GM19452 (cell line): ENCODE data around the gene THSD7A.

ENCODE experiments used
- ATAC-seq: cut with Tn5 transposase; IDR thresholded peaks from one replicate; pipeline ENCODE4 v1.9.1; 2021; ENCODE audit not compliant: unreplicated experiment

The THSD7A gene

DNA sequence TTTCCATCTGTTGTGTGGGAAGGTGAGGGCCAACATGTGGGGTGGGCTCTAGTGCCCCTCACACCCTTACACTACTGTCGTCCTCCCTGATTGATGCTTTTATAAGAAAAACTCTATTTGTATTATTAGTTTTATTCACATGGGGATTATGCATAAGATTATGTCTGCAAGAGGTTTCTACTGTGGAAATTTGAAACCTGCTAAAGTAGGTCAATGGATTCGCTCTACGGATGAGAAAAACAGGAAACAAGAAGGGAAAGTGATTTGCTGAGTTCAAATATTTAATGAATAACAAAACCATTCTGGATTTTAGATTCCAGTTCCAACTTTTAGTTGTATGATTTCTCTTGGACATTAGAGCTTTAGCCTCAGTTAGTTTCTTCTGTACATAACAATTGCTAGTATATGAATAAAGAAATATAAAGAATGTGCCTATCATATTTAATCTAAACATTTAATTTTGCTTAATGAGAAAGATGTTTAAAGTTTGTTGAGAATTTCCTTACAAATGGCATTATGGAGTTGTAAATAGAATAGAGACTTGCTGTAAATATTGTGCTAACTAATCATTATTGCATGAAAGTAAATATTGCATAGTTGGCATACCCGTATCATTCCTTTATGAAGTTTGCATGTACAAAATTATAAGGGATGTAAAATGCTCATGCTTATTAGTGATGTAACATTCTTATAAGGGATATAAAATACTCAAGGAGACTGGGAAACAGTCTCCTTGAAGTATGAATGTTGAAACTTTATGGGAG lies 193.8 kb downstream of the THSD7A start:
- ATAC-seq = no peak

DNA sequence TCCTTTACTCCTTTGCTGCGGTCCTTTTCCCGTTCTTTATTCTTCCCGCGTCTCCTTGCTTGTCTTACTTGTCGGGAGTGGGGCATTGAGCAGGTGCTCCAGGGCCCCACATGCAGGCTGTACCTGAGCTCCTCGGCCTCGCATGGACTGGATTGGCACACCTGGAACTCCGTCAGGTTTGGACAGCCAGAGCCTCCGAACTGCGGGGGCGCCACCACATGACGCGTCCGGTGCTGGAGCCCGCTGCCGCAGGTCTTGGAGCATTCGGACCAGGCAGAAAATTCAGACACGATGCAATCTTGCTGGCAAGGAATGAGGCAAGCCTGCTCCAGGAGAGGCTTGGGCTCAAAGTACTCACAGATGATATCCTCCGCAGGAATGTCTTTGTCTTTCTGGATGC lies 195.7 kb downstream of the THSD7A start:
- no peak for ATAC-seq

DNA sequence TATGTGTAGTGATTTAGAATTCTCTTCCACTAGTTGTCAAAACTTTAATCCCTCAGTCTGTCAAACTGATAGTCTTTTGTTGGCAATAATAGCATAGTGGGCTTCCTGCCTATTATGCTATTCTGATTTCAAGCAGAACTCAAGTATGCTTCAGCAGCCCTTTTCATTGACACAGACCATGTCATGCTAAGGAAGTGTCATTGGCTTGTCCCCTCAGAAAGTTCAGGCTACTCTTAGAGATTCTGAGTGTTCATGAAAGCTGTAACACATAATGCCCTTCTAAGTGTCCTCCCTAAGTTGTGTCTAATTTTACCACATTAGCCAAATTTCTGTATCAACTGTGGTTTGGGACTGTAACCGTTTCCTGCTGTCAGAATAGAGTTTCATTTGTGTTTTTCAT lies 198.7 kb downstream of the THSD7A start:
- no peak for ATAC-seq

DNA sequence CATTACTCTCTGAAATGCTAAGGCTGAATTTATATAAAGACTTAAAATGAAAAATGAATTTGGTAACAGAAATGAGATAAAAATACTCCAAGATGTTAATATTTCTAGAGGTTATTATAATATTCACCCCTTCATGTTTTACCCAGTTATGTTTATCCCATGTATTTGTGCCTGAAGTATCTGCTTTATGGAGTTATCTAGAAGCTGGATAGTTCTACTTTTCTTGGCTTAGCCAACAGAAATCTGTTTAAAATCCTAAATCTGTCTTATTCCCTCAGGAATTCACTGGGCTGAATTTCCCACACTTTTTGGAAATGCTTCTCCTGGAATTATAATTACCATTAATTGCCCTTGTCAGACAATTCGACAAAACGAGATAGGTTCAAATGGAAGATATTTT lies 201.6 kb downstream of the THSD7A start:
- ATAC-seq = no peak

DNA sequence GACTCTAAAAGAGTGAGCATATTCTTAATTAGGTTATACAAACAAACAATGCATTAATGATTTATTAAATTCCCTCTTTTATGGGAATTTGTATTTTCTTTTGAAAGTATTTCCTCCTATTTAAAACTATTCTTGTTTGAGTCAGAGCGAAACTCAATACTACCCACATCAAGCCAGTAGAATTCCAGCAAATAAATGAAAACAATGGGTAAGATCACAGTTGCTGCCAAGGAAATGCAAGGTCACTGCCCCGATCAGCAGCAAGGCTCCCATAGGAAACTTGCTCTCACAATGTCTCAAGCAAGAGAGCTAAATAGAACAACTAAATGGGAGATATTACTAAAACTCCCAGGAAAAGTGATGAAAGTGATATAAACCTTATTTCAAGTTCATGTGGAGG lies 206.3 kb downstream of the THSD7A start:
- ATAC-seq = no peak

DNA sequence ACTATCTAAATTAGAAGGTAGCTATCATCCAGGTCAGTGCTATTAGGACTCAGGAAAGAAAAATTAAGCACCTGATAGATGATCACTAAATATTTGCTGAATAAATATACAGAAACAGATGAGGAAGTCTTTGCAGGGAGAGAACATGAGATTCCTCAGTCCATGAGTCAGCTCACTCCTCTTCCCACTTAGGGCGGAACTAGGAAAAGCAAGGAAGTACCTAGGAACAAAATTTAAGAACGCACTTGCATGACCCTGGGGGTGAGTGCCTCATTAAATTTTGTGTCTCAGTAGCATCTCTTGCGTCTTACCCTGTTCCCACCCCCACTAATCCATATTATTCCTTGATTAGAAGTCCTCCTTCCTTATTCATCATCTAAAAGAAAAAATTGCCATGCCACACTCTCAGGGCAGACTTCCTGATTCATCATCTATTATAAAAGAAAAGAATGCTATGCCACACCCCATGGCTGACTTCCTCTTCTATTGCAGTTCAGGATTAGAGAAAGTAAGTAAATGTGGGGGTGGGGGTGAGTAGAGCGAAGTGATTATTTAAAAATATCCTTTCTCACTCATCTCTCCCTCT lies 208.8 kb downstream of the THSD7A start:
- ATAC-seq = no peak

DNA sequence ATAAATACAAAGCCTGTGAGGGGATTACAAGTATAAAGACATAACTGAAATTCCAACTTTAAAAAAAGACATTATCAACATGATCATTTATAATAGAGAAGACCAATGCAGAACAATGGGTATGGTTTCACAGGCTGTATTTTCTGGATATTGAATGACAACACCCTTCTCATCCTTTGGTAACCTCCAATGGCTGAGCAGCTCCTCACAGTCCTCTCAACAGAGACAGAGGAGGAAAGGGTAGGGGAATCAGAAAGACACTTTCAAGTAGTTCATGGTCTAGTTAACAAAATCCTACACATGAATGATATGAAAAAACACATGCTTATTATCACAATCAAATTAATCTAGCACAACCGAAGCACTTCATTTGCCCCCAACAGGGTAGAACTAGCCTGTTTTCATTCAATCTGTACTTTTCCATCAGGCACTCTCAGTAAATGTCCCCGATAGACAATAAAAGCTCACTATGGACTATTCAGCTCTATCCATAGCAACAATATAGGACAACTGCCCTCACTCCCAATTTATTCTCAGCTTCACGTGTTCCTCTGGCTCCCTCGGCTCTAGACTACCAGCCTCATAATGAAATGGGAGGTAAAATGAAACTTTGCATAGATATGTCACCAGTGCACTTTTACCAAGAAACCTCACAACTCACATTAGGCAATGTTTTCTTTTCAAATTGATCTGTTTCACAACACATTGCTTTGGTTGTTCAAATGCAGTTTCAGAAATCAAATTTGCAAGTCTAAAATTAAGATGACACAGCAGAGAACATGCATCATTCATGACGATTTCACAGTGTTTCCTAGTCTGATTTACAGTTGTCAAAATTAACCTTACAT lies 211.4 kb downstream of the THSD7A start:
- no peak for ATAC-seq

DNA sequence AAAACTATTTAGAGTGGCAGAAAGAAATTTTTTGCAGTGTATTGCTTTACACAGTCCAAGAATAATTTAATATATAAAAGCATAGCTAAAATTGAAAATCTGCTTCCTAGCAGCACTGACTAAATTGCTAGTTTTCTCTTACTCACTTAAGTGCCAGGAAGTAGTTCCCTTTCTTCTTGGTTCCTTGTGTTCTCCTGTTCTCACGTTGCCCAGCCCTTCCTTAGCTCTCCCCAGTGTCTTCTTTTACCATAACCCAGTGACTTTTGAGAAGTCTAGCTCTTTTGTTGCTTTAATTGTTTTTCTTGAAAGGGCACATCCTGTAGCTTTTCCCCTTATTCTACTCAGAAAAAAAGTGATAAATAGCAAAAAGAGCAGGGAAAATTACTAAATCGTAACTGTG lies 215.5 kb downstream of the THSD7A start:
- ATAC-seq = no peak

DNA sequence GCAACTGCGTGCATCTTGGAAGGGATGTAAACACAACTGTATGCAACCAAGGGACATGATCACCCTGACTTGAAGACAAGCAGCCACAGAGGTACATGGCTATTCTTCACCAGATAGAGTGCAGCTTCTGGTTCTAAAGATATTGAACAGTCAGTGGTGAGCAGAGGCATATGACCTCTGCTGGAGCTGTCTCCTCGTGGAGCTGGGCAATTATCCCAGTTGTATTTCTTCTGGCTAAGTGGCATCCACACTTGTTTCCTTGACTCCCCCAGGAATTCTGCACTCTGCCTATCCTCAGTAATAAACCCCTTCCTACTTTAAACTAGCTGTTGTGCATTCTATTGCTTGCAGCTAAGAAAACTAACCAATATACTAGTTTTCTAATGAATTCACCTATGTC lies 216.8 kb downstream of the THSD7A start:
- no peak for ATAC-seq

DNA sequence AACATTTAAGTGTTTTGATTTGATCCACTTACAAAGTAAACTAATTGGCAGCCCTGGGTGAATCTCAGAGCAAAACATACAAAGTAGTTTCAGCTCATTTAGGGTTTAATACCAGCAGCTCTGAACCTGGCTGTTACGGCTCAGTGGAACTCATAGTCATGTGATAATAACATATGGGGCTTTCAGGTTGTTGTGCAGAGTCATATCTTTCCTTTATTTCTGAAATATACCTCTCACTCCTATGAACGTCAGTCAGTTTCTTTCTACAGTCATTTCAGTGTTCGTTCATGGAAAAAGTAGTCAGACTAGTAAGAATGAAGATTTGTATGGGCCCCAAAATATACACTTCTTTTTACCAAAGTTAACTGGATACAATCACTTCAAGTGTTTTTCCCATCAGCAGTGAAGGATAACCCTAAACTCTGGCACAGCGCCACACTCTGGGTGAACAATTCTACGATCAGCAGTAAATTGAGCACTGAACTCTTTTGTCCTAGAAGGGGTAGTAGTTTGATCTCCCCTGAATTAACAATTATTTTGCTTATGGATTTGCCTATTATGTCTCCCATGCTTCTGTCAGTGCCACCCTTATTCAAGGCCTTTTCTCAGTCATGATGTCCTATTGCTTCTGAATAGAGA lies 218.6 kb downstream of the THSD7A start:
- ATAC-seq = peak; percentile 79

DNA sequence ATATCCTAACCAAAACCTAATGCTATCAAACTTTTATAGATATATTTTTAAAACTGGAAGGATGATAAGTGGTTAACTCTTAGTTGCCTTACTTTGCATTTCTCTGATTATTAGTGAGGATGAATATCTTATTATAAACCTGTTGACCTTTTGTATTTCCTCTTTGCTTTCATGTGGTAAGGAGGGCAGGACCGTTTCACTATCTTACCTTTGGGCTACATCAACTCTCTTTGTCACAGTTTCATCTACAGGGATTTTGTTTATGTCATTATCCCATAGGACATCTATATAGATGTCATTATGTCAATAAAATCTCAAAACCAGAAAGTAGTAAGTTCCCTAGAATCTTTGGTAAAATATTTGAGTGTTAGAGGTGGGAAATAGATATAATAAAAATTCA lies 219.3 kb downstream of the THSD7A start:
- ATAC-seq = no peak

DNA sequence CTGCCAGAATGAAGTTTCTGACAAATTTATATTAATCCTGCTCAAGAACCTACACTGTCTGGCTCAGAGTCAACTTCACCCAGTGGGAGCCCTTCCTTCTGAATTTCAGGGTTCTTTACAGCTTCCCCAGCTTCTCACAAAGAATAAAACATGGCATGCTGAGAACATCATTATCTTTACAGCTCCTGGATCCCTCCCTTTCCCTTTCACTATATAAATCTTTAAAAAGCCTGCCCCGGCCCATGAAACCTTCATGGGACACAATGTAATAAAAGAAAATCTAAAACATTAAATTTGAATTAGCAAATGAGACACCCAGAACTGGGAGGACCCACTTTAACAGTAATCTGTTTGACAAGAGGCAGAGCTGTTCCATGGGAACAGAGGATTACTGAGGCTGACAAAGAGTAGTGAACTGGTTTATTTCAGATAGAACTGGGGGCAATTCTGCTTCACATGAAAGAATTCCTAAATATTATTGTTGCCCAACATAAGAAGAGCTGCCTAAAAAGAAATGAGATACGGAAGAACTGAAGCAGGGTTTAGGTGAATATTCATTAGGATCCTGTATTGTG lies 222.8 kb downstream of the THSD7A start:
- no peak for ATAC-seq

DNA sequence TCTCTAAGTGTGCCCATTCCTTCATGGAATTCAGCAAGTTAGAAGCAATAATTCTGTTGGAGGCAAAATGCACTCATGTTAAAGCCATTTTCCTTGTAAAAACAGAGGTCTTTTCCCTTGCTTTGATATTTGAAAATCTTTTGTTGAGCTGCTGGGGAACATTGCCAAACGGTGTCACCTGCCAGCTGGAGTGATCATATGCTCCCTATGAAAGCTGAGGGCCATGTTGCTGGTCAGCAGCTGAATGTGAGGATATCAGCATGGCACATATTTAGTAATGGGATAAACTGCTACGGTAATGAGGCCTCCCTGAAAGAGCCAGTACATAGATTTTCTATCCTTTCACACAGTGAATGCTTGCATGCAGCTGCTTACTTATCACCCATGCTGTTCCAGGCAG lies 224.3 kb downstream of the THSD7A start:
- no peak for ATAC-seq

DNA sequence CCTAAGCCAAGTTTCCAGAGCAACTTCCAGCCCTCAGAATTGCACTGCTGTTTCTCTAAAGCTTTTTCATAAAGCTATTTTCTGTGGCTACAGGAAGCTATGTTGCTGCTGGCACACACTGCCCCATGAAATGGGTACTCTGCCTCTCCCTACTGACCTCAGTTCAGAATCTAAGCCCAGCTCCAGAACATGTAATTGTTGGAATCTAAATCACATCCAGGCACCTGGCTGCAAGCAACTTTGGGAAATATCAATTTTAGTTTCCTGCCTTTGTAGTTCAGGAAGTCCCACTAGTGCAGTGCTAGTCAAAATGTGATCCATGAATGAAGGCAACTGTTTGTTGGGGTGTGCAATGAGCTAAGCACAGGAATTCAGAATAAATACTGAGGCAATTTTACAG lies 226.2 kb downstream of the THSD7A start:
- no peak for ATAC-seq

DNA sequence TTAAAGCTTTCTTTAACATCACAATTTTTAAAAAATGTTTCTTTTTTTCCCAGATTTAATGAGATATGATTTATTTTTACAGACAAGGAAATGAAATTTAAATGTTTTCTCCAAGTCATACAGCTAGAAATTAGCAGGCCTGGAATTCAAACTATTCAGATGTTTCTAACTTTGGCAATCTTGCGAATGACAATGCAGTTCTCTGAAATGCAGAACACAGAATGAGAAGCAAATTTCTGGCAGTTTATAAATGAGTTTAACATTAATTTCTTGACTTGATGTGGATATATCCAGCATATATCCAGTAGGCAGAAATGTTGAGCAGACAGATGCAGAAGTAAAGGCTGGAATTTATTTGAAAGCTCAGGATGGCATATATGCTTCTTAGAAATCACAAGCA lies 227.5 kb downstream of the THSD7A start:
- ATAC-seq = no peak

DNA sequence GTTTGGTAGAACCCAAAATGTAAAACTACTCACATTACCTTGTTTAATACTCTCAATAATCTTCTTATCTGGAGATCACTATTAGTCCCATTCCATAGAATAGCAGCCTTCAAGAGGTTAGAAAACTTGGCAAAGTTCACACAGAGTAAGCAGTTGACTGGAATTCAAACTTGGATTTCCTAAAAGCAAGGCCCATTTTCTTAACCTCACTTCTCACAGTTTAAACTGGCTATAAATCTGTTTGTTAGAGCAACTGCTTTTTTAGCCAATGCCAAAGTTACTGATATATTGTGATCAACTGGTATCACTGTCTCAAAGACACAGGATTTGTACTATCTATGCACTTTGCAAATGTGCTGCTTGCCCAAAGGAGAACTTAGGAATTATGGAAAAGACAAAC lies 230.2 kb downstream of the THSD7A start:
- no peak for ATAC-seq

DNA sequence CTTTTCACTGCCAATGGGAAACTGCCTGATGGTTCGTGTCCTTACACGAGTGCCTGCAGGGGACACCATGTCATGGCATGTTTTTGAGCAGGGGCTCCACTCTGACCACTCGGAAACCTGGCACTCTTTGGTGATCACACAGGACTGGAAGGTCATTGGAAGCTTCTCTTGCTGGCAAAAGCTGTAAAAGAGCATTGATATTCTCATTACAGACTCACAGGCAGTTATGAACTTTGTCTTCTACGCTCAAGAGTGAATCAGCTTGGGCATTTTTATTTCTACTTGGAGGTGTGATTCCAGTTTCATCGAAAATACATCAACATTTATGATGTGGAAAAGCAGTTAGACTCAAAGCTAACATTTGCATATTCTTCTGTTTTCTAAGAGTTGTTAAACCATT lies 238.7 kb downstream of the THSD7A start:
- ATAC-seq = no peak

DNA sequence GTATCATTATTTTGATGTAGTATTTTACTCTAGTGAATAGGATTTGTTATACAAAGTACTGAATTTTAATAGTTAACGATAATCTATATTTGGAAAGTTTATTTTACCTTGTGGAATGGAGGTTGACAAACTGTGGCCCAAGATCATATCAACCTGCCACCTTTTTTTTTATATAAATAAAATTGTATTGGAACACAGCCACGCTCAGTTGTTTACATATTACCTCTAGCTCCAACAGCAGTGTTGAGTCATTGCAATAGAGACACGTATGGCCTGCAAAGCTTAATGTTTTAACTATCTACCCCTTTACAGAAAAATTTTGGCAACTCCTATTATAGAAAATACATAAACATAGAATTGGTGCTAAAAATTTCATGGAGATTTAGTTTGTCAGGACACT lies 239.3 kb downstream of the THSD7A start:
- no peak for ATAC-seq

DNA sequence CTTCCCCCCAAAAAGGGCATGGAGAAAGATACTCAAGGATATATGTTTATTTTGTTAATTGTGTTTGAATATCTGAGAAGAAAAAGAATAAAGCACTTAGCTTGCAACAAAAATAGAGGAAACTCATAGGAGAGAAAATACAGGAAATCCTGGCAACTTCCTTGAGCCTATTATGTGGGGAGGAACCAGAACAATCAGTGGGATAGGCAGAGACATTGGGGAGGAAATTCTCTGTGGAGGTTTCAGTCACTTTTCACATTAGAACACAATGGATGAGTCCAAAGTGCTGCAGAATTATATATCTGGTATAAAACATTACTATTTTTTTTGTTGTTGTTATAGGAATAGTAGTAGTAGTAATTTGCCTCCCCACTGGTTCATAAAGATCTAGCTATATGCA lies 240.1 kb downstream of the THSD7A start:
- ATAC-seq = no peak

DNA sequence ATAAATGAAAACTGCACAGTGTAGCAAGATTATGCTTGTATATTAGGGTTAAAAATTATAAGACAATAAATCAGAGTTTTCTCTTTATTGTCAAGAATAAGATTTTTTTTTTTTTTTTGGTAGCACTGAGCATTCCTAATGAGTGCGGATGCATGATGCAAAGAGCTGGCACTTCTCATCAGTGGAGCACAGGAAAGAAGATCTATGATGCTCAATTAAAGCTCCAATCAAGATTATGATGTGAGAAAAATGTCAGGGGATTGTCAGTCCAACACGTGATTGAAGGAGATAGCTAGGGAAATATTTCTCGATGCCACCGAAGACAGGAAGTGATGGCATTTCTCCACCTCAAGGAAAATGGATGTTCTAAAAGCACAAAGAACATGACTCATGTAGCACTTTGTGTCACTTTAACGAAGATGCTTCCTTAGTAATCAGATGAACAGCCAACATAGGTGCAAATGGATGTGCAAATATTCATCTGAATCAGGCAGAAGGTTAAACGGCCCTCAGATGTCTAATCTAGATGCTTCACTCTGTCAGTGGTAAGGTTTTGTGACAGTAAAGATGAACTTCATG lies 240.9 kb downstream of the THSD7A start:
- ATAC-seq = no peak

DNA sequence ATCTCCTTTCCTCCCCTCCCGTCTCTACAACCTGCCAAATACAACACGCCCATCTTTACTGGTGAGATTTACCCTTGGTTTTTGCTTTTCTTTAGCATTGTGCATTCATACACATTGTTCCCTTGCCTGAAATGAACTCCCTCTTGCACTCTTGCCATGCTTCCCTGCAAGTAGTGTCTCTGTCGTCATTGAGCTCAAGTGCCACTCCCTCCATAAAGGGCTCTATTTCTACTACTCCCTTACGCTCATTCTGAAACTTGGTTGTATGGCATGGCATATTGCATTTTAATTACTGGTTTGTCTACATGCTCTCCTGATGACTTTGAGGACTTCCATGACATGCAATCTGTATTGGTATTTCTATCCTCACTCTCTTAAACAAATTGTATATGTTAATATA lies 242.7 kb downstream of the THSD7A start:
- no peak for ATAC-seq
